Kidney epithelial cell (primary cell): ENCODE results near the gene CASP14. TPM values are rescaled to one million over a fixed set of nuclear protein-coding genes. Genes with fewer than 3 reads are reported as not detected.

Experiments used
- DNase-seq: peaks from one replicate; pipeline ENCODE4 v3.0.0-alpha.2; 2010; ENCODE audit warnings: low read depth
- H3K27me3 ChIP-seq: 2 replicates; pipeline ENCODE4 v1.6.0; 2011; ENCODE audit warnings: low read length; ENCODE audit not compliant: control insufficient read depth, insufficient read depth
- H3K36me3 ChIP-seq: 2 replicates; pipeline ENCODE4 v1.5.1; 2011; ENCODE audit warnings: low read length; ENCODE audit not compliant: control insufficient read depth, insufficient read depth
- H3K4me3 ChIP-seq: 2 replicates; pipeline ENCODE4 v1.5.1; 2011; ENCODE audit warnings: low read depth, mild to moderate bottlenecking, control low read depth, low read length
- total RNA-seq: library from RNA; depleted of rRNA; stranded (reverse); fragments of >200 nt; gene quantifications from 2 replicates; pipeline ENCODE4 v1.2.3, GENCODE V29; 2015
- TF ChIP-seq, protein P1 (sequence below): IDR thresholded peaks from 2 replicates; pipeline ENCODE4 v1.5.1; 2011; ENCODE audit warnings: mild to moderate bottlenecking, moderate library complexity, low read length, control low read depth, inconsistent platforms; ENCODE audit not compliant: insufficient read depth, poor library complexity, severe bottlenecking

Gene CASP14
- total RNA-seq, 1 donor from 2014 or later: not detected

GRCh38 chr19:15021286-15022007 lies 27.8 kb upstream of the CASP14 start:
- DNase-seq: no peak
- Histone ChIP-seq H3K4me3 (no peak overlapping the region), H3K36me3 (no peaks in the 10 kb centered on the region), H3K27me3 (no peaks in the 10 kb centered on the region)
- TF ChIP-seq, protein P1, sequence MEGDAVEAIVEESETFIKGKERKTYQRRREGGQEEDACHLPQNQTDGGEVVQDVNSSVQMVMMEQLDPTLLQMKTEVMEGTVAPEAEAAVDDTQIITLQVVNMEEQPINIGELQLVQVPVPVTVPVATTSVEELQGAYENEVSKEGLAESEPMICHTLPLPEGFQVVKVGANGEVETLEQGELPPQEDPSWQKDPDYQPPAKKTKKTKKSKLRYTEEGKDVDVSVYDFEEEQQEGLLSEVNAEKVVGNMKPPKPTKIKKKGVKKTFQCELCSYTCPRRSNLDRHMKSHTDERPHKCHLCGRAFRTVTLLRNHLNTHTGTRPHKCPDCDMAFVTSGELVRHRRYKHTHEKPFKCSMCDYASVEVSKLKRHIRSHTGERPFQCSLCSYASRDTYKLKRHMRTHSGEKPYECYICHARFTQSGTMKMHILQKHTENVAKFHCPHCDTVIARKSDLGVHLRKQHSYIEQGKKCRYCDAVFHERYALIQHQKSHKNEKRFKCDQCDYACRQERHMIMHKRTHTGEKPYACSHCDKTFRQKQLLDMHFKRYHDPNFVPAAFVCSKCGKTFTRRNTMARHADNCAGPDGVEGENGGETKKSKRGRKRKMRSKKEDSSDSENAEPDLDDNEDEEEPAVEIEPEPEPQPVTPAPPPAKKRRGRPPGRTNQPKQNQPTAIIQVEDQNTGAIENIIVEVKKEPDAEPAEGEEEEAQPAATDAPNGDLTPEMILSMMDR: no peak

DNA sequence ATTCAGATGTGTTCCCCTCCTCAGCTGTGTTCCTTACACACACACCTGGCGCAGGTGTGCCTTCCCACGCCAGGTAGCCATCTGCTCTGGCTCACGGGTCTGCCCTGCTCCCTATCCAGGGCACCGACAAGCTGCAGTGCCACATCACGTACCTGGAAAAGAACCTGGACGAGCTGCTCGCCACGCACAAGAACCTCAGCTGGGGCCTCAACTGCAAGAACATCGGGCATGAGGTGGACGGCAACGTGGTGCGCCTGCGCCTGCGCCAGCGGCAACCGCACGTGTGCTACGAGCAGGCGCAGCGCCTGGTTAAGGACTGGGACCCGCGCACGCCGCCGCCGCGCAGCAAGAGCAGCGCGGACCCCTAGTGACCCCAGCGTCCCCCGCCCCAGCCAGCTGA lies 26.5 kb upstream of the CASP14 start:
- no peak overlapping the region for H3K4me3 ChIP-seq
- TF ChIP-seq, protein P1: no peak

GRCh38 chr19:15025217-15025616 lies 24.1 kb upstream of the CASP14 start:
- Histone ChIP-seq H3K27me3 (no peaks in the 10 kb centered on the region), H3K4me3 (no peak overlapping the region), H3K36me3 (no peaks in the 10 kb centered on the region)
- no peak for DNase-seq
- TF ChIP-seq, protein P1: no peak

More for the DNA sequence above, 26.5 kb upstream of the CASP14 start:
- Histone ChIP-seq H3K27me3 (no peaks in the 10 kb centered on the region), H3K36me3 (no peaks in the 10 kb centered on the region)
- DNase-seq: no peak

DNA sequence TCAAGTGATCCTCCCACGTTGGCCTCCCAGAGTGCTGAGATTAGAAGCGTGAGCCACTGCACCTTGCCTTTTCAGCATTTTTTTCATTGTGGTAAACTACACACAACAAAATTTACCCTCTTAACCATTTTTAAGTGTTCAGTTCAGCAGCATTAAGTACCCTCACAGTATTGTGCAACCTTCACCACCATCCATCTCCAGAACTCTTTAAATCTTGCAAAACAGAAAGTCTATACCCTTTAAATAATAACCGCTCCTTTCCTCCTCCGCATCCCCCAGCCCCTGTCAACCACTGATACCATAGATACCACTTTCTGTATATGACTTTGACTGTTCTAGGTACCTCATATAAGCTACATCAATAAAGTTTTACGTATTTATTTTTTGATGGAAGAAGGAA lies 20.8 kb upstream of the CASP14 start:
- TF ChIP-seq, protein P1: no peak

DNA sequence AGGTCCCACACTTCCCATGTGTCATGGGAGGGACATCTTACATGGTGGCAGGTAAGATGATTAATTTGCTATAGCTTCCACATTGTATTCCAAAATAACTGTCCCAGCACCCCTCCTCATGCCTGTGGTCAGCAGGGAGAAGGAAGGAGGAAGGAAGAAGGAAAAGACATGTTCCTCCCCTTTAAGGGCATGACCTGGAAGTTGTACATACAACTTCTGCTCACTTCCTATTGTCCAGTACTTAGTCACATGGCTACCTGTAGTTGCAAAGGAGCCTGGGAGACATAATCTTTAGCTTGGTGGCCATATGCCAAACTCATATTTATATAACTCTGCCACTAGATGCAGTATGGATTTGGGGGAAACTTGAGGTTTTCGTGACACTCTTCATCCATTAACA lies 17.6 kb upstream of the CASP14 start:
- Histone ChIP-seq H3K27me3 (no peaks in the 10 kb centered on the region), H3K36me3 (no peaks in the 10 kb centered on the region), H3K4me3 (no peak overlapping the region)
- TF ChIP-seq, protein P1: no peak
- no peak for DNase-seq

More for the DNA sequence above, 20.8 kb upstream of the CASP14 start:
- DNase-seq: no peak
- Histone ChIP-seq H3K36me3 (no peaks in the 10 kb centered on the region), H3K4me3 (no peak overlapping the region), H3K27me3 (no peaks in the 10 kb centered on the region)

GRCh38 chr19:15035795-15036311 lies 13.4 kb upstream of the CASP14 start:
- no peak overlapping the region for H3K4me3 ChIP-seq
- TF ChIP-seq, protein P1: no peak
- H3K36me3 ChIP-seq: no peaks in the 10 kb centered on the region
- no peaks in the 10 kb centered on the region for H3K27me3 ChIP-seq
- DNase-seq: no peak
